IMR-90 (cell line): Measurements from ENCODE around the gene TNRC6C. TPM values are rescaled to one million over a fixed set of nuclear protein-coding genes. Genes with fewer than 3 reads are reported as not detected.
A peak's percentile ranks its signal among the peaks of the same experiment; 100 is the strongest.

ENCODE experiments used
- ATAC-seq: fragments of 200-7000 bp; cut with Tn5 transposase; 2 replicates; pipeline ENCODE4 v1.9.1; 2020; ENCODE audit warnings: low read depth, mild to moderate bottlenecking, moderate library complexity
- BruUV-seq: library from RNA; stranded (reverse); fragments of 400-500 nt; replicated peaks from 2 replicates; lab custom pipeline; 2021; lab: Mats Ljungman, UMichigan
- CTCF ChIA-PET: fragments of 300-600 bp; formaldehyde crosslinking; extraction: SDS; loops from one replicate; lab custom pipeline; 2021; ENCODE audit warnings: antibody characterized with exemption; lab: Yijun Ruan, JAX
- POLR2A ChIA-PET: fragments of 300-600 bp; sonication (Branson Sonifier 250); formaldehyde crosslinking; loops from one replicate; lab custom pipeline; 2022; ENCODE audit warnings: antibody characterized with exemption; ENCODE audit not compliant: unreplicated experiment; lab: Charles Lee
- DNase-seq: peaks from one replicate; pipeline ENCODE4 v3.0.0; 2013
- H2AFZ ChIP-seq: replicated peaks from 2 replicates; pipeline ENCODE3; 2013; ENCODE audit warnings: low read length, mild to moderate bottlenecking; ENCODE audit not compliant: poor library complexity
- H2AK5ac ChIP-seq: 2 replicates; pipeline ENCODE4 v1.6.1; 2013; ENCODE audit warnings: low read depth, low read length, inconsistent platforms
- H2AK9ac ChIP-seq: replicated peaks from 2 replicates; pipeline ENCODE3; 2013; ENCODE audit warnings: mild to moderate bottlenecking, low read depth, low read length, moderate library complexity; ENCODE audit not compliant: poor library complexity
- H2BK120ac ChIP-seq: 2 replicates; pipeline ENCODE4 v1.6.1; 2013; ENCODE audit warnings: low read depth, low read length, inconsistent platforms
- H2BK15ac ChIP-seq: 3 replicates; pipeline ENCODE4 v1.6.1; 2013; ENCODE audit warnings: low read depth, low read length, inconsistent platforms
- H2BK20ac ChIP-seq: 2 replicates; pipeline ENCODE4 v1.6.1; 2013; ENCODE audit warnings: low read depth, mild to moderate bottlenecking, inconsistent platforms, low read length, moderate library complexity
- H2BK5ac ChIP-seq: 2 replicates; pipeline ENCODE4 v1.6.1; 2013; ENCODE audit warnings: mild to moderate bottlenecking, low read depth, low read length, inconsistent platforms; ENCODE audit not compliant: poor library complexity, severe bottlenecking
- H3K14ac ChIP-seq: replicated peaks from 2 replicates; pipeline ENCODE4 v1.6.1; 2013; ENCODE audit warnings: low read depth, low read length, inconsistent platforms
- H3K18ac ChIP-seq: 2 replicates; pipeline ENCODE4 v1.6.1; 2013; ENCODE audit warnings: low read depth, low read length, control low read depth
- H3K23ac ChIP-seq: 2 replicates; pipeline ENCODE4 v1.6.1; 2013; ENCODE audit warnings: low read depth, low read length, inconsistent platforms
- H3K27ac ChIP-seq: 2 replicates; pipeline ENCODE4 v1.5.1; 2013; ENCODE audit warnings: mild to moderate bottlenecking, control low read depth, low read length; ENCODE audit not compliant: insufficient read depth
- H3K27me3 ChIP-seq: 2 replicates; pipeline ENCODE4 v1.6.1; 2013; ENCODE audit warnings: low read length; ENCODE audit not compliant: control insufficient read depth, insufficient read depth
- H3K36me3 ChIP-seq: 2 replicates; pipeline ENCODE4 v1.6.1; 2013; ENCODE audit warnings: low read length, mixed read lengths; ENCODE audit not compliant: control insufficient read depth, insufficient read depth
- H3K4ac ChIP-seq: 2 replicates; pipeline ENCODE4 v1.6.1; 2013; ENCODE audit warnings: low read depth, low read length, inconsistent platforms
- H3K4me1 ChIP-seq: 2 replicates; pipeline ENCODE4 v1.6.1; 2013; ENCODE audit warnings: low read length, mixed read lengths; ENCODE audit not compliant: control insufficient read depth, insufficient read depth
- H3K4me2 ChIP-seq: 2 replicates; pipeline ENCODE4 v1.6.1; 2013; ENCODE audit warnings: low read depth, mild to moderate bottlenecking, control low read depth, low read length, moderate library complexity
- H3K4me3 ChIP-seq: 2 replicates; pipeline ENCODE4 v1.5.1; 2013; ENCODE audit warnings: low read depth, mild to moderate bottlenecking, control low read depth, low read length, moderate library complexity; ENCODE audit not compliant: insufficient read depth
- H3K56ac ChIP-seq: 2 replicates; pipeline ENCODE4 v1.6.1; 2013; ENCODE audit warnings: low read length, inconsistent platforms; ENCODE audit not compliant: insufficient read depth; ENCODE audit errors: extremely low read depth
- H3K79me1 ChIP-seq, 2 experiments: 2 replicates each; pipeline ENCODE4 v1.6.1; 2013; ENCODE audit warnings: low read length in 2 of 2, inconsistent platforms in 1 of 2, low read depth in 1 of 2
- H3K9ac ChIP-seq: 2 replicates; pipeline ENCODE4 v1.6.1; 2013; ENCODE audit warnings: low read depth, low read length, control low read depth
- H3K9me1 ChIP-seq: 2 replicates; pipeline ENCODE4 v1.6.1; 2013; ENCODE audit warnings: low read length, inconsistent platforms; ENCODE audit not compliant: insufficient read depth
- H3K9me3 ChIP-seq: 2 replicates; pipeline ENCODE4 v1.6.1; 2013; ENCODE audit warnings: low read length; ENCODE audit not compliant: control insufficient read depth, insufficient read depth
- H4K20me1 ChIP-seq: 2 replicates; pipeline ENCODE4 v1.6.1; 2013; ENCODE audit warnings: low read length, inconsistent platforms; ENCODE audit not compliant: insufficient read depth
- H4K5ac ChIP-seq: 2 replicates; pipeline ENCODE4 v1.6.1; 2013; ENCODE audit warnings: mild to moderate bottlenecking, low read depth, low read length, control low read depth
- H4K8ac ChIP-seq, 2 experiments: 2 replicates each; pipeline ENCODE4 v1.6.1; 2013; ENCODE audit warnings: low read depth in 2 of 2, low read length in 2 of 2, control low read depth in 1 of 2, inconsistent platforms in 1 of 2
- H4K91ac ChIP-seq: 2 replicates; pipeline ENCODE4 v1.6.1; 2013; ENCODE audit warnings: low read depth, low read length, inconsistent platforms; ENCODE audit not compliant: insufficient read depth
- CEBPB ChIP-seq: IDR thresholded peaks from 2 replicates; pipeline ENCODE4 v1.6.1; 2012; ENCODE audit warnings: low read depth, low read length, improper control_type of control experiment
- RAD21 ChIP-seq: IDR thresholded peaks from 2 replicates; pipeline ENCODE4 v1.6.1; 2012; ENCODE audit warnings: low read length, improper control_type of control experiment
- WGBS, 2 experiments: methylation state at CpG; one replicate each; pipeline versions ENCODE4 v1.1.5 to v1.1.7; 2013; ENCODE audit warnings: missing lambda C conversion rate in 2 of 2; ENCODE audit not compliant: insufficient read length in 1 of 2; ENCODE audit errors: extremely low coverage in 2 of 2; 5-methylcytosine and 5-hydroxymethylcytosine counted together
- dilution Hi-C: fragments of 300-500 bp; cut with HindIII; formaldehyde crosslinking; loops from one replicate; pipeline ENCODE4 v1.14.3; 2018; ENCODE audit warnings: low sequenced_read_pairs; ENCODE audit not compliant: unreplicated experiment
- in situ Hi-C: fragments of 300-500 bp; cut with MboI; formaldehyde crosslinking; loops from 3 replicates; pipeline ENCODE4 v1.14.3; 2019; ENCODE audit warnings: low sequenced_read_pairs, inconsistent platforms, mixed read lengths
- intact Hi-C: fragments of 100-400 bp; cut with micrococcal nuclease; formaldehyde crosslinking; loops from 2 replicates; pipeline ENCODE4 v1.10.0; 2022
- polyA plus RNA-seq, 3 experiments: library from polyadenylated mRNA; depleted of rRNA; stranded (reverse); fragments of >200 nt; gene quantifications; 2 replicates each; pipeline ENCODE4 v1.2.3, GENCODE V29; 2012; ENCODE audit warnings: low replicate concordance in 1 of 3
- total RNA-seq: library from RNA; depleted of rRNA; stranded (reverse); fragments of >200 nt; gene quantifications from 2 replicates; pipeline ENCODE4 v1.2.3, GENCODE V29; 2012

TNRC6C gene
- total and polyA plus RNA-seq, 2 of the 4 experiments (the other 2 are of a cell fraction), result 1.6 to 2.7 TPM

GRCh38 chr17:77999413-78000173, 41.1 kb downstream of the TNRC6C start:
- dilution Hi-C loops, result no loop called here
- H3K4me3 ChIP-seq, result no peak overlapping the region
- no peaks in the 10 kb centered on the region for H3K9me3 ChIP-seq
- DNase-seq, result peak; percentile 44
- peak overlapping the region; percentile 53; the same call in 1 of the 2 replicates for H3K4me2 ChIP-seq
- no peak overlapping the region for H2AK9ac ChIP-seq
- peaks cover 13% of the 10 kb centered on the region for H3K4me1 ChIP-seq
- ChIA-PET POLR2A (no interaction called here), CTCF (interaction anchor here (0.7 kb wide), 1 partner anchor 17 kb away, joined by 3 read pairs; no protein-coding TSS in a partner anchor)
- H3K9ac ChIP-seq, result no peak overlapping the region
- in situ Hi-C loops, result no loop called here
- H3K18ac ChIP-seq, result 0 out of 2 replicates have a peak overlapping the region, but pooled peaks have one; percentile 30
- no peaks in the 10 kb centered on the region for H4K20me1 ChIP-seq
- peaks cover 12% of the 10 kb centered on the region for H3K9me1 ChIP-seq
- peak overlapping the region; percentile 19; the same call in 1 of the 2 replicates for H3K56ac ChIP-seq
- H2BK5ac ChIP-seq, result no peak overlapping the region
- TF ChIP-seq CEBPB, result peak; percentile 87
- no peak for TF ChIP-seq RAD21
- H4K91ac ChIP-seq, result peak overlapping the region; percentile 53; the same call in 1 of the 2 replicates
- WGBS, 2 experiments, result 100% methylated on average over 1 of the region's 7 CpGs; no CpG with 5 or more reads in 1 of the 2 experiments
- peak overlapping the region; percentile 69 for H3K4ac ChIP-seq
- H3K36me3 ChIP-seq, result no peaks in the 10 kb centered on the region
- H4K5ac ChIP-seq, result no peak overlapping the region
- peak overlapping the region; percentile 67; the same call in 1 of the 2 replicates for H2AK5ac ChIP-seq
- H3K23ac ChIP-seq, result peak overlapping the region; percentile 57; the same call in 1 of the 2 replicates
- no peak; the same call in none of the 2 replicates for ATAC-seq
- peak overlapping the region; percentile 47 for H2BK20ac ChIP-seq
- H2AFZ ChIP-seq, result no peak overlapping the region
- peak overlapping the region; percentile 56; the same call in 1 of the 2 replicates for H3K27ac ChIP-seq
- H3K27me3 ChIP-seq, result no peaks in the 10 kb centered on the region
- BruUV-seq, result no TSS peak
- H2BK15ac ChIP-seq, result 0 out of 3 replicates have a peak overlapping the region, but pooled peaks have one; percentile 2
- H3K79me1 ChIP-seq, result peaks cover 23 to 53% of the 10 kb centered on the region in 2 experiments
- peak overlapping the region; percentile 84 for H3K14ac ChIP-seq
- peak overlapping the region in 1 of 2 experiments; percentile 60; a peak in 2 of 4 replicates for H4K8ac ChIP-seq
- intact Hi-C loops, result loop anchor here (2.0 kb wide), 1 partner anchor 41 kb away; the partner anchor contains the start of gene TNRC6C
- H2BK120ac ChIP-seq, result peak overlapping the region; percentile 64
